HCT116 (cell line): ENCODE measurements around the gene TMEM242. TPM values are rescaled to one million over a fixed set of nuclear protein-coding genes. Genes with fewer than 3 reads are reported as not detected.

Experiments
- ATAC-seq: fragments of 200-7000 bp; cut with Tn5 transposase; 2 replicates; pipeline ENCODE4 v1.9.1; 2020; ENCODE audit warnings: mild to moderate bottlenecking, moderate library complexity
- BruUV-seq: library from RNA; stranded (reverse); fragments of 400-500 nt; replicated peaks from 2 replicates; lab custom pipeline; 2021; lab: Mats Ljungman, UMichigan
- CTCF ChIA-PET: fragments of 300-600 bp; sonication (Branson Sonifier 250); formaldehyde crosslinking; loops from one replicate; lab custom pipeline; 2021; ENCODE audit warnings: antibody characterized with exemption; lab: Charles Lee
- POLR2A ChIA-PET: fragments of 300-600, 350-600 bp; sonication (Branson Sonifier 250); formaldehyde crosslinking; loops from one replicate; lab custom pipeline; 2021; ENCODE audit warnings: antibody characterized with exemption; lab: Charles Lee
- RAD21 ChIA-PET, 2 experiments: fragments of 300-600 bp; sonication (Branson Sonifier 250); formaldehyde crosslinking; loops; one replicate each; lab custom pipeline; 2023; ENCODE audit warnings: low total read pairs in 2 of 2; ENCODE audit not compliant: uncharacterized antibody in 2 of 2, unreplicated experiment in 2 of 2, low non-redundant PET in 1 of 2; lab: Charles Lee
- DNase-seq: peaks from one replicate; pipeline ENCODE4 v3.0.0-alpha.2; 2010; ENCODE audit warnings: low read depth, low spot score
- H2AFZ ChIP-seq: fragments of 200-600 bp; shearing (Covaris generic), sonication (generic); 2 replicates; pipeline ENCODE4 v1.6.1; 2017; ENCODE audit warnings: low read depth, mixed run types, mixed read lengths, antibody characterized with exemption, low read length; ENCODE audit not compliant: poor library complexity, severe bottlenecking
- H3K27ac ChIP-seq: 2 replicates; pipeline ENCODE4 v1.5.1; 2012; ENCODE audit warnings: low read depth, low read length
- H3K27me3 ChIP-seq: fragments of 200-600 bp; sonication (generic); 2 replicates; pipeline ENCODE4 v1.6.1; 2016; ENCODE audit warnings: mixed run types, low read length, mixed read lengths; ENCODE audit not compliant: insufficient read depth
- H3K36me3 ChIP-seq, 2 experiments: fragments of 200-500 bp in 1 of 2; fragments of 200-600 bp in 1 of 2; sonication (Bioruptor generic) in 1 of 2; sonication (generic) in 1 of 2; 2 replicates each; pipeline versions ENCODE4 v1.5.1 to v1.6.1; 2014 to 2016; ENCODE audit warnings: low read length in 2 of 2, inconsistent platforms in 1 of 2, mixed read lengths in 1 of 2, mixed run types in 1 of 2; ENCODE audit not compliant: insufficient read depth in 2 of 2, control insufficient read depth in 1 of 2
- H3K4me1 ChIP-seq, 2 experiments: fragments of 200-600 bp in 1 of 2; sonication (generic) in 1 of 2; 2 replicates each; pipeline versions ENCODE4 v1.5.1 to v1.6.1; 2012 to 2017; ENCODE audit warnings: low read length in 2 of 2, inconsistent platforms in 1 of 2, mild to moderate bottlenecking in 1 of 2, mixed read lengths in 1 of 2, mixed run types in 1 of 2, moderate library complexity in 1 of 2; ENCODE audit not compliant: insufficient read depth in 2 of 2, control insufficient read depth in 1 of 2
- H3K4me2 ChIP-seq: fragments of 200-600 bp; sonication (generic); 2 replicates; pipeline ENCODE4 v1.6.1; 2017; ENCODE audit warnings: mixed run types, low read length, mixed read lengths
- H3K4me3 ChIP-seq, 2 experiments: fragments of 200-600 bp in 1 of 2; sonication (generic) in 1 of 2; replicated peaks in 1 of 2; 2 replicates each; pipeline ENCODE4 v1.5.1; 2011 to 2016; ENCODE audit warnings: low read length in 2 of 2, control low read depth in 1 of 2, low read depth in 1 of 2, mild to moderate bottlenecking in 1 of 2, mixed read lengths in 1 of 2, mixed run types in 1 of 2
- H3K79me2 ChIP-seq: fragments of 200-600 bp; sonication (generic); 2 replicates; pipeline ENCODE4 v1.6.1; 2017; ENCODE audit warnings: mild to moderate bottlenecking, mixed run types, low read length, moderate library complexity, mixed read lengths; ENCODE audit not compliant: insufficient read depth
- H3K9ac ChIP-seq: fragments of 200-600 bp; sonication (generic); 2 replicates; pipeline ENCODE4 v1.6.1; 2016; ENCODE audit warnings: low read length, mixed read lengths
- H3K9me2 ChIP-seq: fragments of 200-600 bp; sonication (generic), shearing (Covaris generic); 2 replicates; pipeline ENCODE4 v1.6.1; 2017; ENCODE audit warnings: mixed run types, mild to moderate bottlenecking, moderate library complexity; ENCODE audit not compliant: insufficient read depth
- H3K9me3 ChIP-seq, 2 experiments: fragments of 200-500 bp in 1 of 2; fragments of 200-600 bp in 1 of 2; sonication (Bioruptor generic) in 1 of 2; sonication (generic) in 1 of 2; 2 replicates each; pipeline ENCODE4 v1.6.1; 2014 to 2017; ENCODE audit warnings: low read length in 2 of 2, mixed read lengths in 2 of 2, inconsistent platforms in 1 of 2, low read depth in 1 of 2, mild to moderate bottlenecking in 1 of 2, mixed run types in 1 of 2, moderate library complexity in 1 of 2; ENCODE audit not compliant: control insufficient read depth in 1 of 2, insufficient read depth in 1 of 2
- H4K20me1 ChIP-seq: fragments of 200-600 bp; sonication (generic), shearing (Covaris generic); 2 replicates; pipeline ENCODE4 v1.6.1; 2017; ENCODE audit warnings: mixed run types, mild to moderate bottlenecking, moderate library complexity; ENCODE audit not compliant: insufficient read depth
- CEBPB ChIP-seq: IDR thresholded peaks from 2 replicates; pipeline ENCODE4 v1.6.1; 2012; ENCODE audit warnings: low read depth
- CTCF ChIP-seq, 3 experiments: fragments of 200-600 bp in 1 of 3; sonication (generic) in 1 of 3; IDR thresholded peaks in 2 of 3; conservative IDR thresholded peaks in 1 of 3; 2 replicates each; pipeline ENCODE4 v1.5.1; 2012 to 2017; ENCODE audit warnings: low read depth in 2 of 3, low read length in 2 of 3, antibody characterized with exemption in 1 of 3, borderline replicate concordance in 1 of 3, control low read depth in 1 of 3, mild to moderate bottlenecking in 1 of 3, mixed read lengths in 1 of 3, mixed run types in 1 of 3, moderate library complexity in 1 of 3; ENCODE audit not compliant: insufficient read depth in 1 of 3
- EGR1 ChIP-seq: IDR thresholded peaks from 2 replicates; pipeline ENCODE4 v1.6.1; 2012; ENCODE audit warnings: low read depth
- ELF1 ChIP-seq: IDR thresholded peaks from 2 replicates; pipeline ENCODE4 v1.6.1; 2012; ENCODE audit warnings: low read depth, borderline replicate concordance
- EZH2 ChIP-seq: fragments of 200-600 bp; sonication (generic); IDR thresholded peaks from 2 replicates; pipeline ENCODE4 v1.6.1; 2017; ENCODE audit warnings: antibody characterized with exemption, mixed run types
- EZH2phosphoT487 ChIP-seq: fragments of 200-600 bp; IDR thresholded peaks from 2 replicates; pipeline ENCODE4 v1.6.1; 2018; ENCODE audit warnings: antibody characterized with exemption, borderline replicate concordance
- JUND ChIP-seq: IDR thresholded peaks from 2 replicates; pipeline ENCODE4 v1.6.1; 2012
- MAX ChIP-seq: IDR thresholded peaks from 2 replicates; pipeline ENCODE4 v1.6.1; 2012
- POLR2A ChIP-seq: IDR thresholded peaks from 2 replicates; pipeline ENCODE4 v1.7.0; 2011; ENCODE audit warnings: borderline replicate concordance; ENCODE audit not compliant: insufficient read depth, insufficient read length; ENCODE audit errors: extremely low read depth
- POLR2AphosphoS5 ChIP-seq: IDR thresholded peaks from 2 replicates; pipeline ENCODE4 v1.6.1; 2011; ENCODE audit warnings: mild to moderate bottlenecking, low read depth, low read length, moderate library complexity
- REST ChIP-seq: IDR thresholded peaks from 2 replicates; pipeline ENCODE4 v1.6.1; 2012; ENCODE audit warnings: low read depth
- SIN3A ChIP-seq: IDR thresholded peaks from 2 replicates; pipeline ENCODE4 v1.6.1; 2012; ENCODE audit warnings: low read depth
- SP1 ChIP-seq: IDR thresholded peaks from 2 replicates; pipeline ENCODE4 v1.6.1; 2012; ENCODE audit warnings: low read depth
- SRF ChIP-seq: IDR thresholded peaks from 2 replicates; pipeline ENCODE4 v1.6.1; 2012; ENCODE audit warnings: low read depth
- TCF7L2 ChIP-seq: IDR thresholded peaks from 2 replicates; pipeline ENCODE4 v1.7.0; 2011; ENCODE audit warnings: borderline replicate concordance, inconsistent platforms; ENCODE audit not compliant: insufficient read depth, insufficient read length; ENCODE audit errors: extremely low read depth
- YY1 ChIP-seq: IDR thresholded peaks from 2 replicates; pipeline ENCODE4 v1.6.1; 2011; ENCODE audit warnings: low read length, low read depth, moderate library complexity, mild to moderate bottlenecking; ENCODE audit not compliant: insufficient replicate concordance; ENCODE audit errors: extremely low read depth
- ZBTB33 ChIP-seq: IDR thresholded peaks from 2 replicates; pipeline ENCODE4 v1.6.1; 2011; ENCODE audit warnings: mild to moderate bottlenecking, low read length, moderate library complexity; ENCODE audit not compliant: insufficient replicate concordance; ENCODE audit errors: extremely low read depth
- ZFX ChIP-seq: fragments of 450-650 bp; IDR thresholded peaks from 2 replicates; pipeline ENCODE4 v1.6.1; 2017
- ZNF274 ChIP-seq: fragments of 200-500 bp; sonication (Bioruptor generic); IDR thresholded peaks from 2 replicates; pipeline ENCODE4 v1.6.1; 2014; ENCODE audit warnings: mild to moderate bottlenecking, low read depth, low read length, inconsistent platforms
- intact Hi-C: fragments of 100-400 bp; cut with micrococcal nuclease; formaldehyde crosslinking; loops from 2 replicates; pipeline ENCODE4 v1.10.0; 2022
- total RNA-seq: library from RNA; stranded (reverse); gene quantifications from one replicate; pipeline ENCODE4 v1.2.1, GENCODE V29; 2021; ENCODE audit not compliant: unreplicated experiment

Gene TMEM242
- total RNA-seq, 1 experiment from 2014 or later: 11.6 TPM

GRCh38 chr6:157314705-157315321 lies 8.5 kb downstream of the TMEM242 start:
- Histone ChIP-seq H3K9me2 (no peaks in the 10 kb centered on the region), H3K4me3 (no peak overlapping the region), H3K27ac (no peak overlapping the region), H2AFZ (no peak overlapping the region), H4K20me1 (no peaks in the 10 kb centered on the region), H3K9me3 (no peaks in the 10 kb centered on the region), H3K79me2 (no peaks in the 10 kb centered on the region), H3K4me2 (no peak overlapping the region), H3K9ac (no peak overlapping the region), H3K36me3 (peaks cover 9 to 32% of the 10 kb centered on the region in 2 experiments; a peak in 3 of 4 replicates), H3K27me3 (no peaks in the 10 kb centered on the region), H3K4me1 (peaks cover 5 to 14% of the 10 kb centered on the region in 2 experiments)
- RAD21 ChIA-PET: interaction anchor here in 1 of 2 experiments (0.5 to 1.4 kb wide), 2 partner anchors 166 to 282 kb away, joined by 5 to 6 read pairs; no protein-coding TSS in a partner anchor
- DNase-seq (peak; percentile 58), ATAC-seq (peak; percentile 80)
- no TSS peak for BruUV-seq
- CTCF ChIA-PET: interaction anchor here (0.6 to 2.1 kb wide), 15 partner anchors 9 to 715 kb away, joined by 3 to 33 read pairs (median 4); partner anchors contain the start of gene TMEM242
- intact Hi-C loops: loop anchor here (1.0 to 10.0 kb wide), 7 partner anchors 20 to 820 kb away; no protein-coding TSS in a partner anchor
- POLR2A ChIA-PET: interaction anchor here (0.9 to 1.3 kb wide), 2 partner anchors 9 to 298 kb away, joined by 4 to 5 read pairs; partner anchors contain the start of gene TMEM242
- TF ChIP-seq EGR1: no peak
- TF ChIP-seq JUND: 0 out of 2 replicates have a peak, but pooled peaks have one; percentile 11
- TF ChIP-seq EZH2: no peak
- TF ChIP-seq ZFX: no peak
- peak; percentile 71 to 100 (median 92) for TF ChIP-seq CTCF (IDR thresholded peaks at IDR 0.05 in 2 of 3, conservative IDR thresholded peaks at IDR 0.05 in 1 of 3; ENCODE audit: borderline replicate concordance in 1 of 3, insufficient read depth in 1 of 3, low read depth in 2 of 3, low read length in 2 of 3)
- TF ChIP-seq ELF1: no peak
- TF ChIP-seq EZH2phosphoT487: no peak
- no peak for TF ChIP-seq POLR2AphosphoS5
- TF ChIP-seq REST: no peak
- TF ChIP-seq ZBTB33: no peak
- TF ChIP-seq POLR2A: no peak
- TF ChIP-seq SRF: no peak
- no peak for TF ChIP-seq ZNF274
- no peak for TF ChIP-seq TCF7L2
- TF ChIP-seq YY1: no peak
- no peak; the same call in 1 of the 2 replicates for TF ChIP-seq CEBPB
- no peak; the same call in 1 of the 2 replicates for TF ChIP-seq SIN3A
- 0 out of 2 replicates have a peak, but pooled peaks have one; percentile 18 for TF ChIP-seq MAX
- TF ChIP-seq SP1: peak; percentile 33; the same call in 1 of the 2 replicates
